HepG2 (cell line): ENCODE measurements around the gene CTIF. TPM values are rescaled to one million over a fixed set of nuclear protein-coding genes. Genes with fewer than 3 reads are reported as not detected.

Source experiments
- GATAD2A ChIP-seq: IDR thresholded peaks from 2 replicates; pipeline ENCODE4 v1.6.1; 2016
- ZNF10 ChIP-seq: sonication (generic); formaldehyde crosslinking; IDR thresholded peaks from 2 replicates; pipeline ENCODE4 v1.4.0; 2020; ENCODE audit warnings: mild to moderate bottlenecking, low read depth, missing genetic modification reagents, borderline replicate concordance
- ZNF7 ChIP-seq: IDR thresholded peaks from 2 replicates; pipeline ENCODE4 v1.6.1; 2016; ENCODE audit warnings: missing biosample characterization, missing genetic modification reagents
- polyA plus RNA-seq, 8 experiments: library from polyadenylated mRNA; depleted of rRNA in 3 of 8; stranded (reverse) in 7 of 8; unstranded in 1 of 8; fragments of >200 nt; fragmentation: Illumina TruSeq in 4 of 8; extraction: Trizol in 4 of 8; gene quantifications; 2 replicates each; pipeline versions ENCODE4 v1.2.1 to v1.2.3, GENCODE V29; 2011 to 2016; ENCODE audit warnings: low read depth in 4 of 8, missing spikeins in 1 of 8, mixed read lengths in 1 of 8; ENCODE audit not compliant: insufficient read depth in 1 of 8
- total RNA-seq, 5 experiments: library from RNA; depleted of rRNA; stranded (reverse); fragments of >200 nt; fragmentation: Illumina TruSeq; extraction: Trizol; gene quantifications; 2 replicates each; pipeline ENCODE4 v1.2.3, GENCODE V29; 2016; ENCODE audit warnings: low read depth in 1 of 5
- TF ChIP-seq, protein P1 (sequence below): sonication (generic); formaldehyde crosslinking; IDR thresholded peaks from 2 replicates; pipeline ENCODE4 v1.5.0; 2020; ENCODE audit warnings: mild to moderate bottlenecking, missing genetic modification reagents, borderline replicate concordance
- TF ChIP-seq, protein P2 (sequence below): sonication (generic); formaldehyde crosslinking; IDR thresholded peaks from 2 replicates; pipeline ENCODE4 v1.4.0; 2020; ENCODE audit warnings: mild to moderate bottlenecking, low read depth, missing genetic modification reagents

CTIF gene
- total and polyA plus RNA-seq, 2 of the 13 experiments (the other 11 are each of a cell fraction or from before 2014, with no cell fraction given) = 18.2 to 28.0 TPM

- TF ChIP-seq, protein P1, sequence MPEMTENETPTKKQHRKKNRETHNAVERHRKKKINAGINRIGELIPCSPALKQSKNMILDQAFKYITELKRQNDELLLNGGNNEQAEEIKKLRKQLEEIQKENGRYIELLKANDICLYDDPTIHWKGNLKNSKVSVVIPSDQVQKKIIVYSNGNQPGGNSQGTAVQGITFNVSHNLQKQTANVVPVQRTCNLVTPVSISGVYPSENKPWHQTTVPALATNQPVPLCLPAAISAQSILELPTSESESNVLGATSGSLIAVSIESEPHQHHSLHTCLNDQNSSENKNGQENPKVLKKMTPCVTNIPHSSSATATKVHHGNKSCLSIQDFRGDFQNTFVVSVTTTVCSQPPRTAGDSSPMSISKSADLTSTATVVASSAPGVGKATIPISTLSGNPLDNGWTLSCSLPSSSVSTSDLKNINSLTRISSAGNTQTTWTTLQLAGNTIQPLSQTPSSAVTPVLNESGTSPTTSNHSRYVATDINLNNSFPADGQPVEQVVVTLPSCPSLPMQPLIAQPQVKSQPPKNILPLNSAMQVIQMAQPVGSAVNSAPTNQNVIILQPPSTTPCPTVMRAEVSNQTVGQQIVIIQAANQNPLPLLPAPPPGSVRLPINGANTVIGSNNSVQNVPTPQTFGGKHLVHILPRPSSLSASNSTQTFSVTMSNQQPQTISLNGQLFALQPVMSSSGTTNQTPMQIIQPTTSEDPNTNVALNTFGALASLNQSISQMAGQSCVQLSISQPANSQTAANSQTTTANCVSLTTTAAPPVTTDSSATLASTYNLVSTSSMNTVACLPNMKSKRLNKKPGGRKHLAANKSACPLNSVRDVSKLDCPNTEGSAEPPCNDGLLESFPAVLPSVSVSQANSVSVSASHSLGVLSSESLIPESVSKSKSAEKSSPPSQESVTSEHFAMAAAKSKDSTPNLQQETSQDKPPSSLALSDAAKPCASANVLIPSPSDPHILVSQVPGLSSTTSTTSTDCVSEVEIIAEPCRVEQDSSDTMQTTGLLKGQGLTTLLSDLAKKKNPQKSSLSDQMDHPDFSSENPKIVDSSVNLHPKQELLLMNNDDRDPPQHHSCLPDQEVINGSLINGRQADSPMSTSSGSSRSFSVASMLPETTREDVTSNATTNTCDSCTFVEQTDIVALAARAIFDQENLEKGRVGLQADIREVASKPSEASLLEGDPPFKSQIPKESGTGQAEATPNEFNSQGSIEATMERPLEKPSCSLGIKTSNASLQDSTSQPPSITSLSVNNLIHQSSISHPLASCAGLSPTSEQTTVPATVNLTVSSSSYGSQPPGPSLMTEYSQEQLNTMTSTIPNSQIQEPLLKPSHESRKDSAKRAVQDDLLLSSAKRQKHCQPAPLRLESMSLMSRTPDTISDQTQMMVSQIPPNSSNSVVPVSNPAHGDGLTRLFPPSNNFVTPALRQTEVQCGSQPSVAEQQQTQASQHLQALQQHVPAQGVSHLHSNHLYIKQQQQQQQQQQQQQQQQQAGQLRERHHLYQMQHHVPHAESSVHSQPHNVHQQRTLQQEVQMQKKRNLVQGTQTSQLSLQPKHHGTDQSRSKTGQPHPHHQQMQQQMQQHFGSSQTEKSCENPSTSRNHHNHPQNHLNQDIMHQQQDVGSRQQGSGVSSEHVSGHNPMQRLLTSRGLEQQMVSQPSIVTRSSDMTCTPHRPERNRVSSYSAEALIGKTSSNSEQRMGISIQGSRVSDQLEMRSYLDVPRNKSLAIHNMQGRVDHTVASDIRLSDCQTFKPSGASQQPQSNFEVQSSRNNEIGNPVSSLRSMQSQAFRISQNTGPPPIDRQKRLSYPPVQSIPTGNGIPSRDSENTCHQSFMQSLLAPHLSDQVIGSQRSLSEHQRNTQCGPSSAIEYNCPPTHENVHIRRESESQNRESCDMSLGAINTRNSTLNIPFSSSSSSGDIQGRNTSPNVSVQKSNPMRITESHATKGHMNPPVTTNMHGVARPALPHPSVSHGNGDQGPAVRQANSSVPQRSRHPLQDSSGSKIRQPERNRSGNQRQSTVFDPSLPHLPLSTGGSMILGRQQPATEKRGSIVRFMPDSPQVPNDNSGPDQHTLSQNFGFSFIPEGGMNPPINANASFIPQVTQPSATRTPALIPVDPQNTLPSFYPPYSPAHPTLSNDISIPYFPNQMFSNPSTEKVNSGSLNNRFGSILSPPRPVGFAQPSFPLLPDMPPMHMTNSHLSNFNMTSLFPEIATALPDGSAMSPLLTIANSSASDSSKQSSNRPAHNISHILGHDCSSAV = no peak
- TF ChIP-seq GATAD2A (CRISPR knock-in tag) = peak; percentile 5; the same call in 1 of the 2 replicates
- TF ChIP-seq ZNF7 (CRISPR knock-in tag) = peak; percentile 100
- no peak for TF ChIP-seq ZNF10 (CRISPR knock-in tag)
- TF ChIP-seq, protein P2, sequence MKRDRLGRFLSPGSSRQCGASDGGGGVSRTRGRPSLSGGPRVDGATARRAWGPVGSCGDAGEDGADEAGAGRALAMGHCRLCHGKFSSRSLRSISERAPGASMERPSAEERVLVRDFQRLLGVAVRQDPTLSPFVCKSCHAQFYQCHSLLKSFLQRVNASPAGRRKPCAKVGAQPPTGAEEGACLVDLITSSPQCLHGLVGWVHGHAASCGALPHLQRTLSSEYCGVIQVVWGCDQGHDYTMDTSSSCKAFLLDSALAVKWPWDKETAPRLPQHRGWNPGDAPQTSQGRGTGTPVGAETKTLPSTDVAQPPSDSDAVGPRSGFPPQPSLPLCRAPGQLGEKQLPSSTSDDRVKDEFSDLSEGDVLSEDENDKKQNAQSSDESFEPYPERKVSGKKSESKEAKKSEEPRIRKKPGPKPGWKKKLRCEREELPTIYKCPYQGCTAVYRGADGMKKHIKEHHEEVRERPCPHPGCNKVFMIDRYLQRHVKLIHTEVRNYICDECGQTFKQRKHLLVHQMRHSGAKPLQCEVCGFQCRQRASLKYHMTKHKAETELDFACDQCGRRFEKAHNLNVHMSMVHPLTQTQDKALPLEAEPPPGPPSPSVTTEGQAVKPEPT (CRISPR knock-in tag) = no peak; the same call in 1 of the 2 replicates
These were observed 242.5 kb downstream of the CTIF start (continued) for GRCh38 chr18:48781163-48781987.
